22Rv1 (cell line): Measurements from ENCODE around the gene ELOVL5.

Experiments
- H3K27ac ChIP-seq: fragments of 450-650 bp; 2 replicates; pipeline ENCODE4 v1.5.1; 2017
- CTCF ChIP-seq: fragments of 450-650 bp; IDR thresholded peaks from 2 replicates; pipeline ENCODE4 v1.5.1; 2017; ENCODE audit warnings: mild to moderate bottlenecking
- ZFX ChIP-seq: fragments of 450-650 bp; IDR thresholded peaks from 2 replicates; pipeline ENCODE4 v1.6.1; 2017; ENCODE audit warnings: antibody characterized with exemption, borderline replicate concordance

Gene ELOVL5

DNA sequence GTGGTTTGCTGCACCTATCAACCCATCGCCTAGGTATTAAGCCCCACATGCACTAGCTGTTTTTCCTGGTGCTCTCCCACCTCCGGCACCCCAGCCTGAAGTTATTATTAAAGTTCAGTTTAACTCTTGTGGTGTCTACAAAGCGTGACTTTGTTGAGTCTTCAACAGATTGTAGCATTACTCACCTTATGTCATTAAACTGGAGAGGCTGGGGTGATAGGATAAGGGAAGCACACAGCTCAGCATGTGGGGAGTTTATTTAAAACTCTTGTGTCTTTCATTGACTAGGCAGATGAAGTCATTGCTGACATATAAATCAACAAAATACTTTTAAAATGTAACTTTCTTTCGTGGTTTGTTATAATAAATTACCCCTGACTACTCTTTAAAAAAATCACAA is 115.4 kb downstream of the ELOVL5 start:
- H3K27ac ChIP-seq: no peak overlapping the region
- TF ChIP-seq CTCF: no peak
- TF ChIP-seq ZFX: no peak

DNA sequence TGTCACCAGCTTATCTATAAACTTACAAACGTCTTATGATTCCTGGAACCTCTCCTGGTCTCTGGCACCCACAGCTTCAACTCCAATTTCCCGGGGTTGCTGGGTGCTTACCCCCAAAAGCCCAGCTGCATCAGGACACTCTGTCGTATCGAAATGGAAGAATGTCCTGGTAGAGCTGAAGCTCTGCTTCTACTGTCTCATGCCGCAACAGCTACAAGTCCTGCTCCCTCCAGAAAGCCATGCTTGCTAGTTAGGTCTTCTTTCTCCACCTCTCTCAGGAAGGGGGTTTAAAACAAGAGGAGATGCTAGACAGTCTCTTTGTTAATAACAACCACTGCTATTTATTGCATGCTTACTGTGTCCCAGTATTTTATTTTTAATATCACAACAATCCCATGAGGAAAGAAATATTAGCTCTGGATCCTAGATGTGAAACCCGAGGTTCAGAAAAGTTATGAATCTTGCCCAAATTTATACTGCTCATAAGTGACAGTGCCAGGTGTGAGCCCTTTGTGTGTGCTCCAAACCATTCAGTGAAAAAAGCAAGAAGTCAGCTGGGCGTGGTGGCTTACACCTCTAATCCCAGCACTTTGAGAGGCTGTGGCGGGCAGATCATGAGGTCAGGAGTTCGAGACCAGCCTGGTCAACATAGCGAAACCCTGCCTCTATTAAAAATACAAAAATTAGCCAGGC is 117.8 kb downstream of the ELOVL5 start:
- TF ChIP-seq CTCF (no peak), ZFX (no peak)
- H3K27ac ChIP-seq: no peak overlapping the region

DNA sequence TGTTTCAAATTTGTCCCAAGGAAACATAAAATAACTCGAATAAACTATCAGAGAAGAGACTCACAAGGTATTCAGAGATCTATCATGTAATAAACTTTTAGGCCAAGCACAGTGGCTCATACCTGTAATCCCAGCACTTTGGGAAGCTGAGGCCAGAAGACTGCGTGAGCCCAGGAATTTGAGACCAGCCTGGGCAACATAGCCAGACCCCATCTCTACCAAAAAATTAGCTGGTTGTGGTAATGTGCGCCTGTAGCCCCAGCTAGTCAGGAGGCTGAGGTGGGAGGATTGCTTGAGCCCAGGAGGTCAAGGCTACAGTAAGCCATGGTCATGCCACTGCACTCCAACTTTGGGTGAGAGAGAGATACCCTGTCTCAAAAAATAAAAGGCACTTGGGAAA is 120.9 kb downstream of the ELOVL5 start:
- no peak overlapping the region for H3K27ac ChIP-seq
- TF ChIP-seq CTCF (no peak), ZFX (no peak)

DNA sequence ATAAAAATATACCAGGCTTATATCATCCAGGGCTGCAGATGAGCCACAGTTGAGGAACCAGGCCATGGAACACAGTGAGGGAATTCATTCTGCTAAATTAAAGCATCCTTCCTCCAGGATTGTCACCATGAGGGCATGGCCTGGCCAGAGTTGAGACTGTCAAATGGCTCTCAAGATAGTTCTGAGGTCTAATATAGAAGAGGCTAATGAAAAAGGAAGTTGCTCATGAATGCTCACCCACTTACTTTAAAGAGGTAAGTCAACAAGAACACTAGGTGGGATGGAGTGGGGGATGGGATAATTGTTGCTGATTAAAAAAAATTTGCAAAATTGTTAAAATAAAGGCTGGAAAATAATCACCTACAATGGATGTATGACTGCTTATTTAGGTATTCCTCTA is 128.1 kb downstream of the ELOVL5 start:
- no peak overlapping the region for H3K27ac ChIP-seq
- no peak for TF ChIP-seq CTCF
